ENCODE data around the gene EPHA2. TPM values are rescaled to one million over a fixed set of nuclear protein-coding genes. Genes with fewer than 3 reads are reported as not detected.
A peak's percentile ranks its signal among the peaks of the same experiment; 100 is the strongest.

The EPHA2 gene
- total and polyA plus RNA-seq, 2 donors (not counting 3 experiments of a cell fraction or from before 2014, with no cell fraction given) = 141 to 147 TPM

GRCh38 chr1:16153999-16154673, 1.7 kb downstream of the EPHA2 start:
- Histone ChIP-seq H3K4me1 (ENCODE audit: control insufficient read depth, extremely low read depth, insufficient read depth, low read length) (peaks cover 59% of the 10 kb centered on the region), H3K79me2 (ENCODE audit: control insufficient read depth, insufficient read depth, low read length) (peaks cover 76% of the 10 kb centered on the region), H4K20me1 (replicated peaks; ENCODE audit: control insufficient read depth, extremely low read depth, insufficient read depth, low read length) (no peaks in the 10 kb centered on the region), H3K9me3 (replicated peaks; ENCODE audit: control insufficient read depth, insufficient read depth, low read length) (no peaks in the 10 kb centered on the region), H3K27ac (ENCODE audit: insufficient read depth, low read depth, low read length) (peak overlapping the region; percentile 82), H3K4me2 (ENCODE audit: insufficient read depth, low read length) (peak overlapping the region; percentile 95), H3K36me3 (ENCODE audit: control insufficient read depth in 2 of 2, extremely low read depth in 1 of 2, insufficient read depth in 2 of 2, low read length in 2 of 2) (peaks cover 13 to 16% of the 10 kb centered on the region in 2 experiments), H3K27me3 (ENCODE audit: control insufficient read depth in 2 of 2, insufficient read depth in 2 of 2, low read length in 2 of 2) (no peaks in the 10 kb centered on the region), H3K4me3 (replicated peaks in 1 of 3; ENCODE audit: insufficient read depth in 1 of 3, low read depth in 1 of 3, low read length in 3 of 3) (peak overlapping the region; percentile 65 to 88 (median 87)), H3K9me1 (replicated peaks; ENCODE audit: control insufficient read depth, extremely low read depth, insufficient read depth, low read length) (no peaks in the 10 kb centered on the region), H2AFZ (ENCODE audit: low read depth, low read length) (no peak overlapping the region), H3K9ac (replicated peaks; ENCODE audit: extremely low read depth, insufficient read depth, low read length) (peak overlapping the region; percentile 89)
- dilution Hi-C loops (cut with MboI; ENCODE audit: extremely low pct_ligation_motif_present, low sequenced_read_pairs) (no loop called here), intact Hi-C loops (cut with micrococcal nuclease) (loop anchor here (1.0 kb wide), 1 partner anchor 9 kb away; no protein-coding TSS in a partner anchor)
- ChIA-PET CTCF (interaction anchor here (0.6 to 7.9 kb wide), 11 partner anchors 9 to 209 kb away, joined by 3 to 154 read pairs (median 9); no protein-coding TSS in a partner anchor), POLR2A (interaction anchor here (0.6 to 3.9 kb wide), 7 partner anchors 8 to 305 kb away, joined by 3 to 22 read pairs (median 6); no protein-coding TSS in a partner anchor)
- TSS peak; percentile 11 for BruUV-seq (replicated peaks)
- DNase-seq (ENCODE audit: low read depth, low spot score) (no peak), FAIRE-seq (peak; percentile 68)
- TF ChIP-seq FOS (IDR thresholded peaks at IDR 0.05; ENCODE audit: borderline replicate concordance, insufficient read depth, low read length) = no peak
- TF ChIP-seq POLR2A (IDR thresholded peaks at IDR 0.05; ENCODE audit: low read depth, low read length) = no peak
- no peak for TF ChIP-seq EZH2 (IDR thresholded peaks at IDR 0.05; ENCODE audit: borderline replicate concordance, low read depth, low read length, severe bottlenecking)
- no peak for TF ChIP-seq JUN (IDR thresholded peaks at IDR 0.05; ENCODE audit: borderline replicate concordance, insufficient read depth, insufficient read length, low read depth)
- no peak for TF ChIP-seq MAX (IDR thresholded peaks at IDR 0.05; ENCODE audit: insufficient read depth, insufficient read length)
- TF ChIP-seq POLR2AphosphoS5 (IDR thresholded peaks at IDR 0.05; ENCODE audit: insufficient read depth, low read depth, low read length) = no peak
- TF ChIP-seq GATA2 (IDR thresholded peaks at IDR 0.05; ENCODE audit: insufficient read depth, insufficient read length, low read depth, low read length) = no peak

Measured in endothelial cell of umbilical vein (primary cell).